ENCODE results near the gene NUDT9.
"Not testable (repeated sequence)": the region's sequence is repeated elsewhere in the genome, so short reads cannot be mapped to it uniquely, and the experiment has no call there.

NUDT9 gene

GRCh38 chr4:87410157-87410556, 12.2 kb upstream of the NUDT9 start:
- DNase-seq, result no peak

- DNase-seq, result no peak
Observed at GRCh38 chr4:87410679-87411078, 11.7 kb upstream of the NUDT9 start.

GRCh38 chr4:87414816-87415215, 7.6 kb upstream of the NUDT9 start:
- no peak for DNase-seq

- no peak for DNase-seq
Observed at GRCh38 chr4:87416965-87417364, 5.4 kb upstream of the NUDT9 start.

- not testable (repeated sequence) for DNase-seq
Observed at GRCh38 chr4:87418410-87418809, 4.0 kb upstream of the NUDT9 start.

- DNase-seq, result no peak
Observed at GRCh38 chr4:87419578-87420249, 2.7 kb upstream of the NUDT9 start.

- no peak for DNase-seq
Observed at GRCh38 chr4:87420276-87420830, 2.0 kb upstream of the NUDT9 start.

GRCh38 chr4:87423317-87424098, 1.1 kb downstream of the NUDT9 start:
- peak; percentile 57 for DNase-seq

GRCh38 chr4:87424099-87424543, 1.7 kb downstream of the NUDT9 start:
- not testable (repeated sequence) for DNase-seq

GRCh38 chr4:87425711-87426110, 3.3 kb downstream of the NUDT9 start:
- no peak for DNase-seq

- DNase-seq, result no peak
Observed at GRCh38 chr4:87426865-87427517, 4.6 kb downstream of the NUDT9 start.

- no peak for DNase-seq
Observed at GRCh38 chr4:87427518-87427868, 5.1 kb downstream of the NUDT9 start.

GRCh38 chr4:87428979-87429378, 6.6 kb downstream of the NUDT9 start:
- DNase-seq, result no peak

GRCh38 chr4:87430038-87430437, 7.7 kb downstream of the NUDT9 start:
- DNase-seq, result no peak

GRCh38 chr4:87433342-87433741, 11.0 kb downstream of the NUDT9 start:
- DNase-seq, result no peak

- no peak for DNase-seq
Observed at GRCh38 chr4:87442889-87443288, 20.5 kb downstream of the NUDT9 start.

GRCh38 chr4:87444741-87445140, 22.4 kb downstream of the NUDT9 start:
- DNase-seq, result no peak

GRCh38 chr4:87445964-87446363, 23.6 kb downstream of the NUDT9 start:
- DNase-seq, result no peak

GRCh38 chr4:87446375-87446774, 24.0 kb downstream of the NUDT9 start:
- DNase-seq, result not testable (repeated sequence)

- no peak for DNase-seq
Observed at GRCh38 chr4:87451537-87451936, 29.2 kb downstream of the NUDT9 start.

- no peak for DNase-seq
Observed at GRCh38 chr4:87458913-87459312, 36.5 kb downstream of the NUDT9 start.

GRCh38 chr4:87461281-87461700, 38.9 kb downstream of the NUDT9 start:
- DNase-seq, result no peak

- no peak for DNase-seq
Observed at GRCh38 chr4:87462102-87462501, 39.7 kb downstream of the NUDT9 start.
